ENCODE data around the gene ZDHHC5. TPM values are rescaled to one million over a fixed set of nuclear protein-coding genes. Genes with fewer than 3 reads are reported as not detected.

The ZDHHC5 gene
- total and polyA plus RNA-seq, 12 donors: 22.3 to 56.5 (median 39.9) TPM

DNA sequence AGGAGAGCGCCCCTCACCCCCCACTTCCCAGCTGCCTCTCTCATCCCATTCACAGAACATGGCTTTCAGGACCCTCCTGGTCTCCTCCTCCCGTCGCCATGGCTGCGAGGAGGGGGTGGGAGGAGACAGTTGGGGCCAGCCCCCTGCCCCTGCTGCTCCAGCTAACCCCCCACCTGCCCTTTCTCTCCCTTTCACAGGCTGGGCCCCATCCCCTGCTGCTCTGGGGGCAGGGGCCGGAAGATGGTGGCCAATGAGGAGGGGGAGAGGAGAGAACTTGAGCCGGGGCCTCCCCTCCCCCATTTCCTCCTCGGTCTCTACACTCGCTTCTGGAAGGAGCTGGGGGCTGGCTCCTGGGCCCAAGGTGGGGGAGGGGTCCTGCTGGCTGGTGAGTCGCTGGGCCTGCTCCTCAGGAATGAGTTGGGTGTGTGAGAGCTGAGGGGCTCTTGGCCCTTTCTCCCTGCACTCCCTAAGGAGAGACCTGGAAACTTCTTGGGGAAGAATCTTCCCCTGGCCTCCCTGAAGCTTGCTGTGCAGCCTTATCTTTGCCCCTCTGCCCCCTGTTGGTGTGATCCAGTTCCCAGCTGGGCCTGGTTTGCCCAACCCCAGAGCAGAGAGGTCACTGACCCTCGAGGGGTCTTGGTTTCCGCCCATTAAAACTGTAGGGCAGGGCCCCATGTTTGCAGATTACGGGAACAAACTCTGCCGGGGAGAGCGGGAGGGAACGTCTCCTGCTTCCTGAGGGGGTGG, 28.4 kb upstream of the ZDHHC5 start:
- 17 to 21% methylated on average over 15 of the region's 15 CpGs for WGBS, 2 donors
- TF ChIP-seq, protein P1, sequence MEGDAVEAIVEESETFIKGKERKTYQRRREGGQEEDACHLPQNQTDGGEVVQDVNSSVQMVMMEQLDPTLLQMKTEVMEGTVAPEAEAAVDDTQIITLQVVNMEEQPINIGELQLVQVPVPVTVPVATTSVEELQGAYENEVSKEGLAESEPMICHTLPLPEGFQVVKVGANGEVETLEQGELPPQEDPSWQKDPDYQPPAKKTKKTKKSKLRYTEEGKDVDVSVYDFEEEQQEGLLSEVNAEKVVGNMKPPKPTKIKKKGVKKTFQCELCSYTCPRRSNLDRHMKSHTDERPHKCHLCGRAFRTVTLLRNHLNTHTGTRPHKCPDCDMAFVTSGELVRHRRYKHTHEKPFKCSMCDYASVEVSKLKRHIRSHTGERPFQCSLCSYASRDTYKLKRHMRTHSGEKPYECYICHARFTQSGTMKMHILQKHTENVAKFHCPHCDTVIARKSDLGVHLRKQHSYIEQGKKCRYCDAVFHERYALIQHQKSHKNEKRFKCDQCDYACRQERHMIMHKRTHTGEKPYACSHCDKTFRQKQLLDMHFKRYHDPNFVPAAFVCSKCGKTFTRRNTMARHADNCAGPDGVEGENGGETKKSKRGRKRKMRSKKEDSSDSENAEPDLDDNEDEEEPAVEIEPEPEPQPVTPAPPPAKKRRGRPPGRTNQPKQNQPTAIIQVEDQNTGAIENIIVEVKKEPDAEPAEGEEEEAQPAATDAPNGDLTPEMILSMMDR (IDR thresholded peaks at IDR 0.05): no peak
- intact Hi-C loops (cut with DNase I): loop anchor here (2.0 to 10.0 kb wide), 11 partner anchors 69 to 875 kb away; partner anchors contain the start of gene UBE2L6 (in 3 of the 10)
- peak overlapping the region in 2 of 10 donors; percentile 32 to 43 for H3K27ac ChIP-seq
- DNase-seq (no peak), ATAC-seq (no peak)
- no peaks in the 10 kb centered on the region for H3K36me3 ChIP-seq
- peaks cover 0 to 33% (median 0%) of the 10 kb centered on the region in 7 donors for H3K27me3 ChIP-seq
- H3K9me3 ChIP-seq: no peaks in the 10 kb centered on the region
- H3K4me3 ChIP-seq: peak overlapping the region in 9 of 10 donors; percentile 82 to 97 (median 92)
- H3K4me1 ChIP-seq: peaks cover 8 to 46% (median 33%) of the 10 kb centered on the region in 9 donors

DNA sequence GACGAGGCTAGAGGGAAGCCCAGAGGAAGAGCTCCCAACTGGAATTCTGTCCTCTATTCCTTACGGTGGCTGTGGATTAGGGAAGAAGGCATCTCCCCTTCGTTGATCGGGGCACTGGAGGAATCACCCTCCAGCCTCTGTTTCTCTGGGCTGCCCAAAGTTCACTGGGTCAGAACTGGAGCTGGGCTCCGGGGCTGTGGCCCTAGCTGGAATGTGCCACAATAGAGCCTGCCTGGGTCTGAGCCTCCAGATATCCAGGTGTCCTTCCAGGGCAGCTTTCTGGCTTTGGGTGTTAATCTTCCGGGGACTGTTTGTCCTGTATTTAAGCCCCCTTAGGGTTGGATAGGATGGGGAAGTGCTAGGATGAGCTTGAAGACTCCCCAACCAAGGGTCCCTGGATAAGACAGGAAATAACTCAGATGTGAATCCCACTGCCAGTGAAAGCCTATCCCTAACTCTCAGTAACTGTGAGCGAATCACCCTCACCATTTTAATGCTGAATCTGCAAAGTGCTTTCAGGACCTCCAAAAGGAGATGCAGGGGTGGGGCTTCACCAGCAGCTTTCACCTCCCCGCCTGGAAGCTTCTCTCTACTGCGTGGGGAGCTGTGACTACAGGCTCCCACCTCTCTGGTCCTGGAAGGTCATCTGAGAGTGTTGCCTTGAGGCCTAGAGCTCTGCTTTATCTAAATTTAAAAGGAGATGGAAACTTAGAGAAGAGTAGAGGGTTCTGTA, 27.7 kb upstream of the ZDHHC5 start:
- Histone ChIP-seq H3K9me3 (no peaks in the 10 kb centered on the region), H3K4me1 (peaks cover 8 to 54% (median 39%) of the 10 kb centered on the region in 9 donors), H3K4me3 (peak overlapping the region in 4 of 10 donors; percentile 82 to 97 (median 96)), H3K27ac (peak overlapping the region in 2 of 10 donors; percentile 32 to 43), H3K27me3 (peaks cover 0 to 39% (median 0%) of the 10 kb centered on the region in 7 donors), H3K36me3 (no peaks in the 10 kb centered on the region)
- intact Hi-C loops (cut with DNase I): loop anchor here (2.0 to 10.0 kb wide), 11 partner anchors 69 to 875 kb away; partner anchors contain the start of gene UBE2L6 (in 3 of the 10)
- DNase-seq: no peak
- no peak for ATAC-seq
- WGBS, 2 donors: 48 to 53% methylated on average over 9 of the region's 9 CpGs
- TF ChIP-seq, protein P1 (IDR thresholded peaks at IDR 0.05): no peak

DNA sequence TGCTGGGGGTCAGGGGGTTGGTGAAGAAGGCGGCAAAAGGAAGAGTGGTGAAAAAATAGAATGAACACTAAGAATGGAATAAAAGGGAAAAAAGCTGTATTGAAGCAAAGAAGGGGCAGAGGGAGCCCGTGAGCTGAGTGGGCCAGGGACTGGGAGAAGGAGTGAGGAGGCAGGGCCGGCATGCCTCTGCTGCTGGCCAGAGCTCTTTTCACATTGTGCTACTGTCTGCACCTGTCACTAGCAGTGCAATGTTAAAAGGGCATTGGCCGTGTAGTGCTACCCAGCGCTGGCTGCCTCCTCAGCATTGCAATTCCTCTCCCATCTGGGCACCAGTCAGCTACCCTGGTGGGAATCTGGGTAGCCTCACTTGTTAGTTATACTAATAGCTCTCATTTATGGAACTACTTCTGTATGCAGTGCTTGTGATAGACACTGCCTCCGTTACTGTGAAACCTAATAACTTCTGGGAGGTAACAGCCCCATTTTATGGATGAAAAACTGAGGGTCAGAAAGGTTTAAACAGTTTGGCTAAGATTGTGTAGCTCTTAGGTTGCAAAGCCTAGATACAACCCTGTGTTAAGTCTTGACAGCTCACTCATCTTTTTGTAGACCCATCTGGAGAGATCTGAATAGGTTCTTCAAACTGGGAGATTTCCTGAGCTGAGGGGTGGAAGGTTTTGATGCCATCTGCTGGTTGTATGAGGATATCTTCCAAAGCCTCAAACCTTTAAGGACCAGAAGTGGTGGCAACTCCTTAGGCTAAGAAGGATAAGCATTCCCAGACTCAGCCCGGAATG, 26.7 kb upstream of the ZDHHC5 start:
- ATAC-seq (peak in 2 of 8 donors; percentile 14 to 45), DNase-seq (no peak)
- TF ChIP-seq, protein P1 (IDR thresholded peaks at IDR 0.05): peak in 8 of 9 donors; percentile 16 to 63 (median 48)
- intact Hi-C loops (cut with DNase I): loop anchor here (2.0 to 10.0 kb wide), 11 partner anchors 70 to 874 kb away; partner anchors contain the start of gene UBE2L6 (in 3 of the 10)
- WGBS, 2 donors: 46 to 56% methylated on average over 7 of the region's 7 CpGs
- H3K36me3 ChIP-seq: no peaks in the 10 kb centered on the region
- peaks cover 8 to 64% (median 47%) of the 10 kb centered on the region in 9 donors for H3K4me1 ChIP-seq
- peaks cover 0 to 49% (median 2%) of the 10 kb centered on the region in 7 donors for H3K27me3 ChIP-seq
- H3K9me3 ChIP-seq: no peaks in the 10 kb centered on the region
- H3K4me3 ChIP-seq: no peak overlapping the region
- no peak overlapping the region for H3K27ac ChIP-seq
